KBM-7 (cell line): Measurements from ENCODE around the gene TRIM47.
"Not testable (repeated sequence)": the region's sequence is repeated elsewhere in the genome, so short reads cannot be mapped to it uniquely, and the experiment has no call there.

Experiments used
- DNase-seq: peaks from one replicate; pipeline ENCODE4 v3.0.0-alpha.2; 2015
- in situ Hi-C: fragments of 300-500 bp; cut with MboI; formaldehyde crosslinking; loops from 2 replicates; pipeline ENCODE4 v1.14.3; 2020; ENCODE audit warnings: low sequenced_read_pairs, low pct_unique_long_range_greater_than_20kb, mixed read lengths

The TRIM47 gene

GRCh38 chr17:75853433-75853832 lies 24.9 kb downstream of the TRIM47 start:
- in situ Hi-C loops: no loop called here
- no peak for DNase-seq

- DNase-seq, in situ Hi-C loops: not testable (repeated sequence)
Measured at GRCh38 chr17:75851693-75851991, 26.7 kb downstream of the TRIM47 start.

- DNase-seq: no peak
- in situ Hi-C loops: no loop called here
Measured at GRCh38 chr17:75850928-75851692, 27.3 kb downstream of the TRIM47 start.

- in situ Hi-C loops: no loop called here
- DNase-seq: no peak
Measured at GRCh38 chr17:75849724-75850123, 28.7 kb downstream of the TRIM47 start.

GRCh38 chr17:75849279-75849646 lies 29.1 kb downstream of the TRIM47 start:
- in situ Hi-C loops: no loop called here
- no peak for DNase-seq

- DNase-seq: peak; percentile 83
- in situ Hi-C loops: no loop called here
Measured at GRCh38 chr17:75848523-75849278, 29.7 kb downstream of the TRIM47 start.

- no peak for DNase-seq
- in situ Hi-C loops: no loop called here
Measured at GRCh38 chr17:75847614-75848522, 30.5 kb downstream of the TRIM47 start.

GRCh38 chr17:75846692-75847613 lies 31.4 kb downstream of the TRIM47 start:
- DNase-seq: no peak
- in situ Hi-C loops: no loop called here

GRCh38 chr17:75845933-75846691 lies 32.3 kb downstream of the TRIM47 start:
- in situ Hi-C loops: no loop called here
- no peak for DNase-seq

- DNase-seq: peak; percentile 95
- in situ Hi-C loops: no loop called here
Measured at GRCh38 chr17:75845058-75845711, 33.2 kb downstream of the TRIM47 start.

- DNase-seq: no peak
- in situ Hi-C loops: no loop called here
Measured at GRCh38 chr17:75844530-75845057, 33.8 kb downstream of the TRIM47 start.

GRCh38 chr17:75843577-75844529 lies 34.5 kb downstream of the TRIM47 start, which contains the start of gene UNC13D:
Gene UNC13D, minus strand, starts transcription at chr17:75844404. Its CDS starts 67 bp downstream, at chr17:75844337.
- in situ Hi-C loops: no loop called here
- peak; percentile 50 for DNase-seq

GRCh38 chr17:75842963-75843576 lies 35.3 kb downstream of the TRIM47 start:
- in situ Hi-C loops: no loop called here
- no peak for DNase-seq

GRCh38 chr17:75842411-75842810 lies 36.0 kb downstream of the TRIM47 start:
- no peak for DNase-seq
- in situ Hi-C loops: no loop called here

GRCh38 chr17:75840799-75841164 lies 37.6 kb downstream of the TRIM47 start:
- in situ Hi-C loops: no loop called here
- DNase-seq: no peak
